H1 (cell line): ENCODE measurements around the gene ALOX15B. TPM values are rescaled to one million over a fixed set of nuclear protein-coding genes. Genes with fewer than 3 reads are reported as not detected.

Experiments
- CTCF ChIA-PET: fragments of 300-600 bp; sonication (Branson Sonifier 250); formaldehyde crosslinking; loops from one replicate; lab custom pipeline; 2021; ENCODE audit not compliant: partially characterized antibody; lab: Charles Lee
- POLR2A ChIA-PET: fragments of 300-600 bp; sonication (Branson Sonifier 250); formaldehyde crosslinking; loops from one replicate; lab custom pipeline; 2021; ENCODE audit warnings: inconsistent platforms; ENCODE audit not compliant: partially characterized antibody; lab: Charles Lee
- DNase-seq, 2 experiments: peaks; one replicate each; pipeline versions ENCODE4 v3.0.0 to v3.0.0-alpha.2; 2010 to 2022; ENCODE audit warnings: low spot score in 2 of 2, low read depth in 1 of 2, mixed read lengths in 1 of 2
- FAIRE-seq: peaks from 2 replicates; lab custom pipeline; 2011; peaks lifted over from hg19 to GRCh38; lab: Jason Lieb, UNC
- H2AFZ ChIP-seq: 2 replicates; pipeline ENCODE4 v1.8.1; 2012; ENCODE audit warnings: low read length, inconsistent platforms
- H2AK5ac ChIP-seq: 2 replicates; pipeline ENCODE4 v1.6.1; 2013; ENCODE audit warnings: low read depth, low read length
- H2BK120ac ChIP-seq: replicated peaks from 2 replicates; pipeline ENCODE3; 2013; ENCODE audit warnings: low read depth, low read length, inconsistent platforms
- H2BK12ac ChIP-seq: 2 replicates; pipeline ENCODE4 v1.6.1; 2013; ENCODE audit warnings: low read depth, low read length
- H2BK15ac ChIP-seq: 2 replicates; pipeline ENCODE4 v1.6.1; 2013; ENCODE audit warnings: low read length
- H2BK20ac ChIP-seq: 2 replicates; pipeline ENCODE4 v1.6.1; 2013; ENCODE audit warnings: low read length
- H2BK5ac ChIP-seq: 2 replicates; pipeline ENCODE4 v1.6.1; 2013; ENCODE audit warnings: low read depth, low read length
- H3K14ac ChIP-seq: 2 replicates; pipeline ENCODE4 v1.6.1; 2013; ENCODE audit warnings: inconsistent platforms; ENCODE audit not compliant: insufficient read length
- H3K18ac ChIP-seq: 2 replicates; pipeline ENCODE4 v1.6.1; 2013; ENCODE audit warnings: low read length; ENCODE audit errors: extremely low read depth
- H3K23ac ChIP-seq: 2 replicates; pipeline ENCODE4 v1.6.1; 2013; ENCODE audit warnings: inconsistent platforms; ENCODE audit not compliant: insufficient read length
- H3K23me2 ChIP-seq: 2 replicates; pipeline ENCODE4 v1.6.1; 2013; ENCODE audit warnings: low read depth, low read length
- H3K27ac ChIP-seq: 2 replicates; pipeline ENCODE4 v1.6.1; 2011; ENCODE audit warnings: low read depth, low read length, inconsistent platforms
- H3K27me3 ChIP-seq, 4 experiments: replicated peaks in 1 of 4; 1 replicate in 1 of 4; 2 replicates in 3 of 4; pipeline versions ENCODE4 v1.6.1 to v1.8.1; 2011 to 2013; ENCODE audit warnings: low read length in 3 of 4, mild to moderate bottlenecking in 3 of 4, inconsistent platforms in 2 of 4, mixed read lengths in 2 of 4, moderate library complexity in 1 of 4; ENCODE audit not compliant: control insufficient read depth in 3 of 4, insufficient read depth in 3 of 4; ENCODE audit errors: extremely low read depth in 1 of 4
- H3K36me3 ChIP-seq, 4 experiments: 2 replicates each; pipeline versions ENCODE4 v1.6.1 to v1.8.1; 2011 to 2013; ENCODE audit warnings: mild to moderate bottlenecking in 4 of 4, low read length in 3 of 4, moderate library complexity in 2 of 4, control low read depth in 1 of 4, inconsistent platforms in 1 of 4; ENCODE audit not compliant: insufficient read depth in 4 of 4, control insufficient read depth in 2 of 4
- H3K4ac ChIP-seq: replicated peaks from 2 replicates; pipeline ENCODE3; 2013; ENCODE audit warnings: low read length, low read depth, mixed read lengths, inconsistent platforms; ENCODE audit not compliant: insufficient read length
- H3K4me1 ChIP-seq, 4 experiments: replicated peaks in 1 of 4; 1 replicate in 1 of 4; 2 replicates in 3 of 4; pipeline versions ENCODE4 v1.6.1 to v1.8.1; 2011 to 2013; ENCODE audit warnings: low read length in 3 of 4, inconsistent platforms in 2 of 4, mixed read lengths in 1 of 4; ENCODE audit not compliant: insufficient read depth in 4 of 4, control insufficient read depth in 3 of 4
- H3K4me2 ChIP-seq, 2 experiments: 2 replicates each; pipeline versions ENCODE4 v1.6.1 to v1.8.1; 2011 to 2013; ENCODE audit warnings: low read depth in 2 of 2, low read length in 2 of 2, control low read depth in 1 of 2, inconsistent platforms in 1 of 2, mild to moderate bottlenecking in 1 of 2; ENCODE audit not compliant: insufficient read depth in 1 of 2
- H3K4me3 ChIP-seq, 4 experiments: fragments of 200-600, 300-600 bp in 1 of 4; sonication (generic), shearing (Covaris generic), sonication (Bioruptor Twin) in 1 of 4; 2 replicates each; pipeline versions ENCODE4 v1.5.1 to v1.8.1; 2011 to 2016; ENCODE audit warnings: low read length in 4 of 4, low read depth in 3 of 4, control low read depth in 2 of 4, inconsistent platforms in 2 of 4, mild to moderate bottlenecking in 2 of 4, mixed read lengths in 1 of 4, moderate library complexity in 1 of 4; ENCODE audit not compliant: insufficient read depth in 2 of 4; ENCODE audit errors: extremely low read depth in 1 of 4
- H3K56ac ChIP-seq: replicated peaks from 2 replicates; pipeline ENCODE3; 2013; ENCODE audit warnings: low read depth, mild to moderate bottlenecking, mixed read lengths, low read length, inconsistent platforms; ENCODE audit not compliant: insufficient read length
- H3K79me1 ChIP-seq: 2 replicates; pipeline ENCODE4 v1.6.1; 2013; ENCODE audit warnings: low read depth, low read length, control low read depth
- H3K79me2 ChIP-seq, 2 experiments: 2 replicates each; pipeline versions ENCODE4 v1.6.1 to v1.8.1; 2012 to 2013; ENCODE audit warnings: low read length in 2 of 2, mild to moderate bottlenecking in 2 of 2, inconsistent platforms in 1 of 2; ENCODE audit not compliant: insufficient read depth in 2 of 2, control insufficient read depth in 1 of 2
- H3K9ac ChIP-seq, 4 experiments: replicated peaks in 1 of 4; 1 replicate in 1 of 4; 2 replicates in 3 of 4; pipeline versions ENCODE4 v1.6.1 to v1.8.1; 2011 to 2013; ENCODE audit warnings: low read depth in 3 of 4, low read length in 3 of 4, control low read depth in 2 of 4, mild to moderate bottlenecking in 2 of 4, moderate library complexity in 2 of 4, inconsistent platforms in 1 of 4; ENCODE audit errors: extremely low read depth in 1 of 4
- H3K9me3 ChIP-seq, 2 experiments: 2 replicates each; pipeline versions ENCODE4 v1.6.1 to v1.8.1; 2012 to 2013; ENCODE audit warnings: mild to moderate bottlenecking in 2 of 2, moderate library complexity in 2 of 2, control low read depth in 1 of 2, inconsistent platforms in 1 of 2, low read depth in 1 of 2, low read length in 1 of 2, mixed read lengths in 1 of 2; ENCODE audit not compliant: insufficient read depth in 2 of 2
- H4K20me1 ChIP-seq, 2 experiments: replicated peaks in 1 of 2; 2 replicates each; pipeline versions ENCODE3 to v1.8.1; 2011 to 2013; ENCODE audit warnings: inconsistent platforms in 2 of 2, low read length in 2 of 2, mild to moderate bottlenecking in 1 of 2; ENCODE audit not compliant: insufficient read depth in 2 of 2, control insufficient read depth in 1 of 2
- H4K5ac ChIP-seq: 2 replicates; pipeline ENCODE4 v1.6.1; 2013; ENCODE audit warnings: low read length, low read depth, mixed read lengths, inconsistent platforms; ENCODE audit not compliant: insufficient read length
- H4K8ac ChIP-seq: 2 replicates; pipeline ENCODE4 v1.8.0; 2013; ENCODE audit warnings: mild to moderate bottlenecking, moderate library complexity, low read length, inconsistent platforms; ENCODE audit not compliant: insufficient read depth; ENCODE audit errors: extremely low read depth
- H4K91ac ChIP-seq: replicated peaks from 2 replicates; pipeline ENCODE3; 2013; ENCODE audit warnings: low read length, mixed read lengths, inconsistent platforms; ENCODE audit not compliant: insufficient read length
- CHD1 ChIP-seq: IDR thresholded peaks from 2 replicates; pipeline ENCODE4 v1.6.1; 2012; ENCODE audit warnings: low read depth, low read length, improper control_type of control experiment
- GTF2F1 ChIP-seq: IDR thresholded peaks from 2 replicates; pipeline ENCODE4 v1.6.1; 2012; ENCODE audit warnings: low read depth, low read length, improper control_type of control experiment, borderline replicate concordance
- MAFK ChIP-seq: IDR thresholded peaks from 2 replicates; pipeline ENCODE4 v1.6.1; 2012; ENCODE audit warnings: low read depth, mild to moderate bottlenecking, improper control_type of control experiment, low read length
- POLR2A ChIP-seq, 2 experiments: IDR thresholded peaks; 1 replicate in 1 of 2; 2 replicates in 1 of 2; pipeline ENCODE4 v1.6.1; 2011; ENCODE audit warnings: low read depth in 2 of 2, low read length in 2 of 2, mild to moderate bottlenecking in 2 of 2; ENCODE audit errors: control extremely low read depth in 1 of 2
- RFX5 ChIP-seq: IDR thresholded peaks from 2 replicates; pipeline ENCODE4 v1.6.1; 2011; ENCODE audit warnings: low read depth, low read length, improper control_type of control experiment, borderline replicate concordance
- SIRT6 ChIP-seq: IDR thresholded peaks from one replicate; pipeline ENCODE4 v1.7.1; 2012; ENCODE audit warnings: low read length, inconsistent platforms
- YY1 ChIP-seq: IDR thresholded peaks from 2 replicates; pipeline ENCODE4 v1.6.1; 2011; ENCODE audit warnings: low read depth, mild to moderate bottlenecking, low read length
- ZNF274 ChIP-seq: IDR thresholded peaks from 2 replicates; pipeline ENCODE4 v1.7.0; 2012; ENCODE audit warnings: low read length, borderline replicate concordance; ENCODE audit errors: extremely low read depth
- WGBS, 2 experiments: shearing (Covaris generic) in 1 of 2; methylation state at CpG; one replicate each; pipeline versions ENCODE4 v1.1.6 to v1.1.7; 2013 to 2015; ENCODE audit warnings: low lambda C conversion rate in 2 of 2, mixed read lengths in 2 of 2, inconsistent platforms in 1 of 2, low coverage in 1 of 2, missing lambda C conversion rate in 1 of 2; ENCODE audit not compliant: insufficient replicate concordance in 2 of 2, insufficient coverage in 1 of 2, insufficient read length in 1 of 2; ENCODE audit errors: extremely low coverage in 1 of 2, missing lambda C conversion rate in 1 of 2; 5-methylcytosine and 5-hydroxymethylcytosine counted together
- polyA plus RNA-seq, 7 experiments: library from polyadenylated mRNA; depleted of rRNA in 3 of 7; stranded (reverse) in 5 of 7; unstranded in 2 of 7; fragments of >200 nt in 5 of 7; fragments of 200-250 nt in 2 of 7; gene quantifications; 1 replicate in 5 of 7; 2 replicates in 1 of 7; 4 replicates in 1 of 7; pipeline versions ENCODE4 v1.2.1 to v1.2.3, GENCODE V29; 2011 to 2013; ENCODE audit warnings: missing spikeins in 2 of 7, mixed read lengths in 2 of 7
- total RNA-seq: library from RNA; stranded (reverse); fragmentation: NEBNext Ultra II Directional; extraction: Animal tissue kit (Norgen Biotek cat#: 25700); gene quantifications from 2 replicates; pipeline ENCODE4 v1.2.1, GENCODE V29; 2021

ALOX15B gene
- total and polyA plus RNA-seq, 2 of the 8 experiments (the other 6 are each of a cell fraction or from before 2014, with no cell fraction given), result 0.63 to 0.91 TPM

DNA sequence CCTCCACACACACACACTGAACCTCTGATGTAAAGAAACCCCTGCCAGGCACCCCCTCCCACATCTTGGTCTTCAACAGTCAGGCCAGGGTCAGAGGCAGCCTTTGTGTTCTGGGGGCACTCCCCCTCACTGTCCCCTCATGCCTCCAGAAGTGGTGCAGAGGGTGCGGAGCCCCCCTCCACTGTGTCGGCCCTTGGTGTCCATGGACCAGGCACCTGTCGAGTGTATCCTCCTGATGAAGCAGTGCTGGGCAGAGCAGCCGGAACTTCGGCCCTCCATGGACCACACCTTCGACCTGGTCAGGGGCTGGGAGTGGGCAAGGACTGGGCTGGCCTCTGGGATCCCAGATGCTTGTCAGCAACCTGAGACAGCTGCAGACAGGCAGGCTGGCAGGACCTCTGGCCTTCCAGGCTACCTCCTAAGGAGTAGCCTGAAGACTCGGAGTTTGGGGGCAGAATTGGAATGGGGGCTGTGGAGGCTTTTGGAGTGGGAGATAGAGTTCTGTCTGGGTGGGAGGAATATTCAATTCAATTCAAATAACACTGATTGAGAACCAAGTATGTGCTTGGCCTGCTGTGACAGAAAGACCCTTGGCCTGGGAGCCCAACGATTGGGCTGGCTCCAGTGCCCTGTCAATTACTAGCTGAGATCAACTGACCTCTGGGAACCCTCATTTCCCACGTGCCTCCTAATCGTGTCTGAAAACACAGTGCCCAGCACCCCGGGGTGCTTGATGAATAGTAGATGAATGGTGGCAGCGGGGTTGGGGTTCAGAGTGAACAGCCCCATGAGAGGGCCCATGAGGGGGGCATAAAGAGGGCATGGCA lies 24.9 kb upstream of the ALOX15B start:
- no peaks in the 10 kb centered on the region for H3K79me1 ChIP-seq
- DNase-seq (no peak), FAIRE-seq (no peak)
- H4K20me1 ChIP-seq, result no peaks in the 10 kb centered on the region
- TF ChIP-seq RFX5, result no peak
- TF ChIP-seq POLR2A (IDR thresholded peaks at IDR 0.05; ENCODE audit: control extremely low read depth in 1 of 2, low read depth in 2 of 2, low read length in 2 of 2), result no peak
- no peak for TF ChIP-seq MAFK
- TF ChIP-seq CHD1, result no peak
- TF ChIP-seq GTF2F1, result no peak
- no peak for TF ChIP-seq ZNF274
- no peak for TF ChIP-seq YY1
- TF ChIP-seq SIRT6, result no peak
- no peaks in the 10 kb centered on the region for H3K36me3 ChIP-seq
- no peak overlapping the region for H3K4ac ChIP-seq
- no peak overlapping the region for H2BK120ac ChIP-seq
- no peak overlapping the region for H3K23ac ChIP-seq
- H2BK5ac ChIP-seq, result no peak overlapping the region
- H3K79me2 ChIP-seq, result no peaks in the 10 kb centered on the region
- CTCF ChIA-PET, result interaction anchor here (0.6 to 12.8 kb wide), 9 partner anchors 11 to 179 kb away, joined by 3 to 141 read pairs (median 3); partner anchors contain the start of genes ALOX15B and GUCY2D
- H3K4me3 ChIP-seq, result no peak overlapping the region
- peaks cover 8% of the 10 kb centered on the region; the same call in 1 of the 2 replicates for H3K23me2 ChIP-seq
- no peak overlapping the region for H3K4me2 ChIP-seq
- POLR2A ChIA-PET, result interaction anchor here (1.1 kb wide), 1 partner anchor 14 kb away, joined by 3 read pairs; no protein-coding TSS in a partner anchor
- WGBS, 2 experiments, result 88% methylated on average over 10 of the region's 12 CpGs; no CpG with 5 or more reads in 1 of the 2 experiments
- H2BK12ac ChIP-seq, result no peak overlapping the region
- H4K91ac ChIP-seq, result no peak overlapping the region
- peaks cover 0 to 5% (median 0%) of the 10 kb centered on the region in 4 experiments; a peak in 2 of 7 replicates for H3K4me1 ChIP-seq
- H3K56ac ChIP-seq, result no peak overlapping the region
- no peaks in the 10 kb centered on the region for H3K9me3 ChIP-seq
- H3K27ac ChIP-seq, result no peak overlapping the region
- H2BK15ac ChIP-seq, result no peak overlapping the region
- no peak overlapping the region for H2AK5ac ChIP-seq
- H2BK20ac ChIP-seq, result no peak overlapping the region
- H3K9ac ChIP-seq, result no peak overlapping the region
- H4K8ac ChIP-seq, result no peak overlapping the region
- no peak overlapping the region for H2AFZ ChIP-seq
- no peak overlapping the region for H3K14ac ChIP-seq
- H3K18ac ChIP-seq, result no peak overlapping the region
- peaks cover 5 to 35% (median 21%) of the 10 kb centered on the region in 4 experiments for H3K27me3 ChIP-seq
- H4K5ac ChIP-seq, result no peak overlapping the region
